ENCODE data around the gene ACTMAP.

The ACTMAP gene

DNA sequence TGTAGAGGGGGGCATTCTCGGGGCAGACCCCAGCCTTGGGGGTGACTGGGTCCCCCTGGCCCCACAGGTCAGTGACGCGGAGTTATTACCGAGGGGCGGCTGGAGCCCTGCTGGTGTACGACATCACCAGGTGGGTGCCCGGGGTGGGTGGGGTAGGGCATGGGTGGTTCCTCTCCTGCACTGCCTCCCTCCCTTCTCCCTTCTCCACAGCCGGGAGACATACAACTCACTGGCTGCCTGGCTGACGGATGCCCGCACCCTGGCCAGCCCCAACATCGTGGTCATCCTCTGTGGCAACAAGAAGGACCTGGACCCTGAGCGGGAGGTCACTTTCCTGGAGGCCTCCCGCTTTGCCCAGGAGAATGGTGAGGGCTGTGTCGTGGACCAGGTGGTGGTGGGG, 33.4 kb upstream of the ACTMAP start (continued):
- TF ChIP-seq, protein P1, sequence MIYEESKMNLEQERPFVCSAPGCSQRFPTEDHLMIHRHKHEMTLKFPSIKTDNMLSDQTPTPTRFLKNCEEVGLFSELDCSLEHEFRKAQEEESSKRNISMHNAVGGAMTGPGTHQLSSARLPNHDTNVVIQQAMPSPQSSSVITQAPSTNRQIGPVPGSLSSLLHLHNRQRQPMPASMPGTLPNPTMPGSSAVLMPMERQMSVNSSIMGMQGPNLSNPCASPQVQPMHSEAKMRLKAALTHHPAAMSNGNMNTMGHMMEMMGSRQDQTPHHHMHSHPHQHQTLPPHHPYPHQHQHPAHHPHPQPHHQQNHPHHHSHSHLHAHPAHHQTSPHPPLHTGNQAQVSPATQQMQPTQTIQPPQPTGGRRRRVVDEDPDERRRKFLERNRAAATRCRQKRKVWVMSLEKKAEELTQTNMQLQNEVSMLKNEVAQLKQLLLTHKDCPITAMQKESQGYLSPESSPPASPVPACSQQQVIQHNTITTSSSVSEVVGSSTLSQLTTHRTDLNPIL (CRISPR knock-in tag; IDR thresholded peaks at IDR 0.05; ENCODE audit: low read depth): no peak
- TF ChIP-seq ZFP3 (CRISPR knock-in tag; IDR thresholded peaks at IDR 0.05) (no peak), ESRRG (CRISPR knock-in tag; IDR thresholded peaks at IDR 0.05) (no peak)

DNA sequence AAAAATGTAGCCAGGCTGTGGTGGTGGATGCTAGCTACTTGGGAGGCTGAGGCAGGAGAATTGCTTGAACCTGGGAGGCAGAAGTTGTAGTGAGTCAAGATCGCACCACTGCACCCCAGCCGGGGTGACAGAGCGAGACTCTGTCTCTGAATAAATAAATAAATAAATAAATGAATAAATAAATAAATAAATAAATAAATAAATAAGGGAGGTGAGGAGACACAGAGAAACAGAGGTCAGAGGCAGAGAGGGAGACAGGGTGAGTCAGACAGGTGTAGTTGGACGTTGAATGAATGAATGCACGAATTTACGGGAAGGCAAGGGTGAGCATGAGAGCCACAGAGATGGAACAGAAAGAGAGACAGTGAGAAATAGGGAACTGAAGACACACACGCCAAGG, 30.9 kb upstream of the ACTMAP start:
- TF ChIP-seq ARNTL (CRISPR knock-in tag; IDR thresholded peaks at IDR 0.05; ENCODE audit: borderline replicate concordance, low read depth): no peak
- no peak for TF ChIP-seq GLIS3 (CRISPR knock-in tag; IDR thresholded peaks at IDR 0.05)
- no peak for TF ChIP-seq TCF4 (CRISPR knock-in tag; IDR thresholded peaks at IDR 0.05; ENCODE audit: borderline replicate concordance)
- no peak for TF ChIP-seq RARB (CRISPR knock-in tag; IDR thresholded peaks at IDR 0.05)
- TF ChIP-seq, protein P2, sequence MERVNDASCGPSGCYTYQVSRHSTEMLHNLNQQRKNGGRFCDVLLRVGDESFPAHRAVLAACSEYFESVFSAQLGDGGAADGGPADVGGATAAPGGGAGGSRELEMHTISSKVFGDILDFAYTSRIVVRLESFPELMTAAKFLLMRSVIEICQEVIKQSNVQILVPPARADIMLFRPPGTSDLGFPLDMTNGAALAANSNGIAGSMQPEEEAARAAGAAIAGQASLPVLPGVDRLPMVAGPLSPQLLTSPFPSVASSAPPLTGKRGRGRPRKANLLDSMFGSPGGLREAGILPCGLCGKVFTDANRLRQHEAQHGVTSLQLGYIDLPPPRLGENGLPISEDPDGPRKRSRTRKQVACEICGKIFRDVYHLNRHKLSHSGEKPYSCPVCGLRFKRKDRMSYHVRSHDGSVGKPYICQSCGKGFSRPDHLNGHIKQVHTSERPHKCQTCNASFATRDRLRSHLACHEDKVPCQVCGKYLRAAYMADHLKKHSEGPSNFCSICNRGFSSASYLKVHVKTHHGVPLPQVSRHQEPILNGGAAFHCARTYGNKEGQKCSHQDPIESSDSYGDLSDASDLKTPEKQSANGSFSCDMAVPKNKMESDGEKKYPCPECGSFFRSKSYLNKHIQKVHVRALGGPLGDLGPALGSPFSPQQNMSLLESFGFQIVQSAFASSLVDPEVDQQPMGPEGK (CRISPR knock-in tag; IDR thresholded peaks at IDR 0.05; ENCODE audit: borderline replicate concordance): no peak
- TF ChIP-seq BACH2 (CRISPR knock-in tag; IDR thresholded peaks at IDR 0.05; ENCODE audit: borderline replicate concordance): no peak
- no peak for ATAC-seq

DNA sequence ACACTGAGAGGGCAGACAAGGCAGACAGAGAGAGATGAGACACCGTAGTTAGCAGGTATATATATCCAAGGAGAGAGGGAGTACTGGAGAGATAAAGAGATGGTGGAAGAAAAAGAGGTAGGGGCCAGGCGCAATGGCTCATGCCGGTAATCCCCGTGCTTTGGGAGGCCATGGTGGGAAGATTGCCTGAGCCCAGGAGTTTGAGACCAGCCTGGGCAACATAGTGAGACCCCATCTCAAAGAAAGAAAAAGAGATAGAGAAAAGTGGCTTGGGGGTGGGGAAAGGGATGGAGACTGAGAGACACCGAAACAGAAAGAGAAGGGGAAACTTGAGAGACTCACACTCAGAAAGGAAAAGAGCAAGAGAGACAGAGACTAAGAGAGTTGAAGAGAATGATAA, 30.3 kb upstream of the ACTMAP start:
- no peak for ATAC-seq
- TF ChIP-seq RARB (CRISPR knock-in tag; IDR thresholded peaks at IDR 0.05) (no peak), TOX (CRISPR knock-in tag; IDR thresholded peaks at IDR 0.05; ENCODE audit: borderline replicate concordance) (no peak), CSDC2 (CRISPR knock-in tag; IDR thresholded peaks at IDR 0.05) (no peak), OSR1 (CRISPR knock-in tag; IDR thresholded peaks at IDR 0.05) (no peak), ESRRG (CRISPR knock-in tag; IDR thresholded peaks at IDR 0.05) (no peak)
- TF ChIP-seq, protein P3, sequence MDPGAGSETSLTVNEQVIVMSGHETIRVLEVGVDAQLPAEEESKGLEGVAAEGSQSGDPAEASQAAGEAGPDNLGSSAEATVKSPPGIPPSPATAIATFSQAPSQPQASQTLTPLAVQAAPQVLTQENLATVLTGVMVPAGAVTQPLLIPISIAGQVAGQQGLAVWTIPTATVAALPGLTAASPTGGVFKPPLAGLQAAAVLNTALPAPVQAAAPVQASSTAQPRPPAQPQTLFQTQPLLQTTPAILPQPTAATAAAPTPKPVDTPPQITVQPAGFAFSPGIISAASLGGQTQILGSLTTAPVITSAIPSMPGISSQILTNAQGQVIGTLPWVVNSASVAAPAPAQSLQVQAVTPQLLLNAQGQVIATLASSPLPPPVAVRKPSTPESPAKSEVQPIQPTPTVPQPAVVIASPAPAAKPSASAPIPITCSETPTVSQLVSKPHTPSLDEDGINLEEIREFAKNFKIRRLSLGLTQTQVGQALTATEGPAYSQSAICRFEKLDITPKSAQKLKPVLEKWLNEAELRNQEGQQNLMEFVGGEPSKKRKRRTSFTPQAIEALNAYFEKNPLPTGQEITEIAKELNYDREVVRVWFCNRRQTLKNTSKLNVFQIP (CRISPR knock-in tag; IDR thresholded peaks at IDR 0.05; ENCODE audit: borderline replicate concordance, low read depth): no peak

DNA sequence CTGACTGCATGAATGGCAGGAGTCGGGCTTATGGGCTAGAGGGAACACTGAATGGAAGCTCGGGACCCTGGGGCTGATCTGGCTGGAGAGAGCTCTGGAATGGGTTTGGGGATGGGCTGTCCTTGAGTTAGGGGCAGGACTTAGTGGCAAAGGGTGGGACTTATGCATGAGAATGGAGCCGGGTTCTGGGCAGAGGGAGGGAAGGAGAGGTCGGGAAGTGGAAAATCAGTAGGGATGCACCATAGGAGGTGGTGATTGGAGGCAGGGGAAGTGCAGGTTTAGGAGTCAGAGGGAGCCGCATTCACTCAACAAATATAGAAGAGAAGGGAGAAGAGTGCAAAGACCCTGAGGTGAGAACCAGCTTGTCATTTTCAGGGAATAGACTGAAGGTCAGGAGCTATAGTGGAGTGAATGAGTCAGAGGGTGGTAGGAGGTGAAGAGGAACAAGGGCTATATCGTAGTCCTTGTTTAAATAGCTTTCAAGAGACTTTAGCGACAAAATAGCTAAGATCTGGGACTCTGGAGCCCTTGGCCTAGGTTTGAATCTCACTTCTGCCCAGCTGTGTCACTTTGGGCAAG, 28.5 kb upstream of the ACTMAP start:
- TF ChIP-seq ZC3H10 (CRISPR knock-in tag; IDR thresholded peaks at IDR 0.05) (no peak), ZNF70 (CRISPR knock-in tag; IDR thresholded peaks at IDR 0.05) (peak; percentile 81), ARNTL (CRISPR knock-in tag; IDR thresholded peaks at IDR 0.05; ENCODE audit: borderline replicate concordance, low read depth) (no peak), GLIS3 (CRISPR knock-in tag; IDR thresholded peaks at IDR 0.05) (no peak)
- TF ChIP-seq, protein P4, sequence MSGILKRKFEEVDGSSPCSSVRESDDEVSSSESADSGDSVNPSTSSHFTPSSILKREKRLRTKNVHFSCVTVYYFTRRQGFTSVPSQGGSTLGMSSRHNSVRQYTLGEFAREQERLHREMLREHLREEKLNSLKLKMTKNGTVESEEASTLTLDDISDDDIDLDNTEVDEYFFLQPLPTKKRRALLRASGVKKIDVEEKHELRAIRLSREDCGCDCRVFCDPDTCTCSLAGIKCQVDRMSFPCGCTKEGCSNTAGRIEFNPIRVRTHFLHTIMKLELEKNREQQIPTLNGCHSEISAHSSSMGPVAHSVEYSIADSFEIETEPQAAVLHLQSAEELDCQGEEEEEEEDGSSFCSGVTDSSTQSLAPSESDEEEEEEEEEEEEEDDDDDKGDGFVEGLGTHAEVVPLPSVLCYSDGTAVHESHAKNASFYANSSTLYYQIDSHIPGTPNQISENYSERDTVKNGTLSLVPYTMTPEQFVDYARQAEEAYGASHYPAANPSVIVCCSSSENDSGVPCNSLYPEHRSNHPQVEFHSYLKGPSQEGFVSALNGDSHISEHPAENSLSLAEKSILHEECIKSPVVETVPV (CRISPR knock-in tag; IDR thresholded peaks at IDR 0.05): no peak
- ATAC-seq: peak; percentile 78; the same call in 1 of the 3 replicates

DNA sequence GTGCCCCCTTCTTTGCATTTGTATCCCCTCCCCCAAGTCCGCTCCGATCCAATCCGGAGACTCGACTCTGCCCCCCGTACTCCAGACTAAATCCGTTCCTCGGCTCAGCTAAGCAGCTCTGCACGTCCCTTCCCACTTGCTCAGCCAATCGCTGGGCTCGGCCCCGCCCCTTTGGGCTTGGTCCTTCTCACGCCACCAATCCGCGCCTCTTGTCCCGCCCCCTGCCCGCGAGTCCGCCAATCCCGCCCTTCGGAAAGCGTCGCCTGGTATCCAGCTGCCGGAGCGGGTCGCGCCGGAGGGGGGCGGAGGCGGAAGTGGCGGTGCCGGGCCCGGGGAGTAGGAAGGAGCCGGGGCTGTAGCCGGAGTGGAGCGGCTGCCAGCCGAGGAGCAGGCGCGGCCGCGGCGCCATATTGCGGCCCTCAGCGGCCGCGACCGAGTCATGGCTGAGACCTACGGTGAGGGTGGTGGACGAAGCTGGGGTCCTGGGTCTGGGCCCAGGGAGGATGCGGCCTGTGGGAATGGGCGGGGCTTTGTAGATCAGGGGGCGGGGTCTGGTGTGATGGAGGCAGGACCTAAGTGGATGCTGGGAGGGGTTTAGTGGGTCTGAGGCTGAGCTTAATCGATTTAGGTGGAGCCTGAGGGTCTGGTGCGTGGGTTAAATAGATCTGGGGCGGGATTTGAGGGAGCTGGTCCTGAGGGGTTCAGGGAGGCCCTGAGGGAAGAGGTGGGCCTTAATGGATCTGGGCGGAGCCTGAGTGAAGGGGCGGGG, 27.8 kb upstream of the ACTMAP start, which contains the start of gene RAB4B:
RAB4B (plus strand) TSS at position 311 of the 769 bp plus-strand sequence; CDS start at position 440, 129 bp downstream.
- peak; percentile 90 for ATAC-seq
- TF ChIP-seq TCF4 (CRISPR knock-in tag; IDR thresholded peaks at IDR 0.05; ENCODE audit: borderline replicate concordance): 0 out of 2 replicates have a peak, but pooled peaks have one; percentile 13
- no peak for TF ChIP-seq CSDC2 (CRISPR knock-in tag; IDR thresholded peaks at IDR 0.05)
- no peak for TF ChIP-seq ZFP30 (CRISPR knock-in tag; IDR thresholded peaks at IDR 0.05)

DNA sequence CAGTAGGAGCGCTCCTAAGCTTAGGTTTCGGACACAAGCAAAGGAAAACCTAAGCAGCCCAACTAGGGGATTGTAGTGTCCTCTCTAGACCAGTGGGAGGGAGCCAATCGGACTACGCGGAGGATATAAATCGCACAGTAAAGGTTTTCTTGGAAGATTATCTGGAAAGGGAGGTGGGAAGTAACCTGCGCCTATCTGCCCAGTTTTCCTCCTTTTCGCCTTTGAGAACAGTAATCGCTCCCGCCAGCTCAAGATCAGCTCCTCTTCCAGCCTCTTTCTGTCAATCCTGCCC, 27.3 kb upstream of the ACTMAP start:
- no peak for ATAC-seq
- TF ChIP-seq ZC3H10 (CRISPR knock-in tag; IDR thresholded peaks at IDR 0.05): no peak
- TF ChIP-seq GLIS3 (CRISPR knock-in tag; IDR thresholded peaks at IDR 0.05): no peak
- no peak for TF ChIP-seq ZFP30 (CRISPR knock-in tag; IDR thresholded peaks at IDR 0.05)
- TF ChIP-seq TCF4 (CRISPR knock-in tag; IDR thresholded peaks at IDR 0.05; ENCODE audit: borderline replicate concordance): no peak
- no peak for TF ChIP-seq RARB (CRISPR knock-in tag; IDR thresholded peaks at IDR 0.05)
- no peak for TF ChIP-seq TOX (CRISPR knock-in tag; IDR thresholded peaks at IDR 0.05; ENCODE audit: borderline replicate concordance)
- TF ChIP-seq, protein P5, sequence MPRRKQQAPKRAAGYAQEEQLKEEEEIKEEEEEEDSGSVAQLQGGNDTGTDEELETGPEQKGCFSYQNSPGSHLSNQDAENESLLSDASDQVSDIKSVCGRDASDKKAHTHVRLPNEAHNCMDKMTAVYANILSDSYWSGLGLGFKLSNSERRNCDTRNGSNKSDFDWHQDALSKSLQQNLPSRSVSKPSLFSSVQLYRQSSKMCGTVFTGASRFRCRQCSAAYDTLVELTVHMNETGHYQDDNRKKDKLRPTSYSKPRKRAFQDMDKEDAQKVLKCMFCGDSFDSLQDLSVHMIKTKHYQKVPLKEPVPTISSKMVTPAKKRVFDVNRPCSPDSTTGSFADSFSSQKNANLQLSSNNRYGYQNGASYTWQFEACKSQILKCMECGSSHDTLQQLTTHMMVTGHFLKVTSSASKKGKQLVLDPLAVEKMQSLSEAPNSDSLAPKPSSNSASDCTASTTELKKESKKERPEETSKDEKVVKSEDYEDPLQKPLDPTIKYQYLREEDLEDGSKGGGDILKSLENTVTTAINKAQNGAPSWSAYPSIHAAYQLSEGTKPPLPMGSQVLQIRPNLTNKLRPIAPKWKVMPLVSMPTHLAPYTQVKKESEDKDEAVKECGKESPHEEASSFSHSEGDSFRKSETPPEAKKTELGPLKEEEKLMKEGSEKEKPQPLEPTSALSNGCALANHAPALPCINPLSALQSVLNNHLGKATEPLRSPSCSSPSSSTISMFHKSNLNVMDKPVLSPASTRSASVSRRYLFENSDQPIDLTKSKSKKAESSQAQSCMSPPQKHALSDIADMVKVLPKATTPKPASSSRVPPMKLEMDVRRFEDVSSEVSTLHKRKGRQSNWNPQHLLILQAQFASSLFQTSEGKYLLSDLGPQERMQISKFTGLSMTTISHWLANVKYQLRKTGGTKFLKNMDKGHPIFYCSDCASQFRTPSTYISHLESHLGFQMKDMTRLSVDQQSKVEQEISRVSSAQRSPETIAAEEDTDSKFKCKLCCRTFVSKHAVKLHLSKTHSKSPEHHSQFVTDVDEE (CRISPR knock-in tag; IDR thresholded peaks at IDR 0.05): no peak
- no peak for TF ChIP-seq ISL1 (CRISPR knock-in tag; IDR thresholded peaks at IDR 0.05)
- TF ChIP-seq PPARA (CRISPR knock-in tag; IDR thresholded peaks at IDR 0.05; ENCODE audit: borderline replicate concordance): no peak

Data from SK-N-SH treated with all-trans-retinoic acid at 6 μM for 48 hours (cell line).